DOHH2 (cell line): ENCODE data around the gene RENBP.
A peak's percentile ranks its signal among the peaks of the same experiment; 100 is the strongest.

Experiments used
- H3F3A ChIP-seq: fragments of 200-600 bp; sonication (generic), shearing (Covaris generic); 2 replicates; pipeline ENCODE4 v1.6.0; 2016; ENCODE audit warnings: antibody characterized with exemption, mild to moderate bottlenecking; ENCODE audit not compliant: control insufficient read depth, insufficient read depth
- H3K27ac ChIP-seq: fragments of 200-600 bp; sonication (generic); 2 replicates; pipeline ENCODE4 v1.5.1; 2014; ENCODE audit warnings: low read depth, mild to moderate bottlenecking, low read length, moderate library complexity
- H3K27me3 ChIP-seq: fragments of 200-600 bp; sonication (generic); 2 replicates; pipeline ENCODE4 v1.6.1; 2014; ENCODE audit warnings: mild to moderate bottlenecking, low read length, mixed read lengths; ENCODE audit not compliant: control insufficient read depth
- H3K36me3 ChIP-seq: fragments of 200-600 bp; sonication (generic); 2 replicates; pipeline ENCODE4 v1.6.1; 2014; ENCODE audit warnings: mild to moderate bottlenecking, low read length, moderate library complexity, mixed read lengths; ENCODE audit not compliant: control insufficient read depth
- H3K4me1 ChIP-seq: fragments of 200-600 bp; sonication (generic); 2 replicates; pipeline ENCODE4 v1.6.1; 2014; ENCODE audit warnings: mild to moderate bottlenecking, low read length, mixed read lengths; ENCODE audit not compliant: control insufficient read depth
- H3K4me2 ChIP-seq: fragments of 200-600 bp; sonication (generic); 2 replicates; pipeline ENCODE4 v1.6.0; 2014; ENCODE audit warnings: mild to moderate bottlenecking, low read length, moderate library complexity
- H3K4me3 ChIP-seq: fragments of 200-600 bp; sonication (generic); 2 replicates; pipeline ENCODE4 v1.5.1; 2014; ENCODE audit warnings: mild to moderate bottlenecking, low read length, mixed read lengths
- H3K79me2 ChIP-seq: fragments of 200-600 bp; sonication (generic); 2 replicates; pipeline ENCODE4 v1.6.1; 2014; ENCODE audit warnings: mild to moderate bottlenecking, low read length, mixed read lengths; ENCODE audit not compliant: control insufficient read depth
- H3K9me2 ChIP-seq: fragments of 200-600 bp; sonication (generic); replicated peaks from 2 replicates; pipeline ENCODE4 v1.6.1; 2014; ENCODE audit warnings: mild to moderate bottlenecking, low read length, mixed read lengths; ENCODE audit not compliant: control insufficient read depth
- H3K9me3 ChIP-seq: fragments of 200-600 bp; sonication (generic); 2 replicates; pipeline ENCODE4 v1.6.1; 2014; ENCODE audit warnings: antibody characterized with exemption, low read length, mixed read lengths; ENCODE audit not compliant: control insufficient read depth, insufficient read depth
- H4K20me1 ChIP-seq: fragments of 200-600 bp; sonication (generic); 2 replicates; pipeline ENCODE4 v1.6.0; 2014; ENCODE audit warnings: low read depth, mild to moderate bottlenecking, antibody characterized with exemption, low read length, moderate library complexity; ENCODE audit not compliant: control insufficient read depth, insufficient read depth
- EZH2phosphoT487 ChIP-seq: fragments of 200-600 bp; sonication (generic); IDR thresholded peaks from 2 replicates; pipeline ENCODE4 v1.6.1; 2017; ENCODE audit warnings: borderline replicate concordance, mild to moderate bottlenecking, antibody characterized with exemption, low read length, moderate library complexity, mixed read lengths
- TF ChIP-seq, protein P1 (sequence below): fragments of 200-600 bp; sonication (generic); IDR thresholded peaks from one replicate; pipeline ENCODE4 v1.5.1; 2014; ENCODE audit warnings: antibody characterized with exemption, mild to moderate bottlenecking, low read depth, low read length; ENCODE audit not compliant: poor library complexity, severe bottlenecking

Gene RENBP

DNA sequence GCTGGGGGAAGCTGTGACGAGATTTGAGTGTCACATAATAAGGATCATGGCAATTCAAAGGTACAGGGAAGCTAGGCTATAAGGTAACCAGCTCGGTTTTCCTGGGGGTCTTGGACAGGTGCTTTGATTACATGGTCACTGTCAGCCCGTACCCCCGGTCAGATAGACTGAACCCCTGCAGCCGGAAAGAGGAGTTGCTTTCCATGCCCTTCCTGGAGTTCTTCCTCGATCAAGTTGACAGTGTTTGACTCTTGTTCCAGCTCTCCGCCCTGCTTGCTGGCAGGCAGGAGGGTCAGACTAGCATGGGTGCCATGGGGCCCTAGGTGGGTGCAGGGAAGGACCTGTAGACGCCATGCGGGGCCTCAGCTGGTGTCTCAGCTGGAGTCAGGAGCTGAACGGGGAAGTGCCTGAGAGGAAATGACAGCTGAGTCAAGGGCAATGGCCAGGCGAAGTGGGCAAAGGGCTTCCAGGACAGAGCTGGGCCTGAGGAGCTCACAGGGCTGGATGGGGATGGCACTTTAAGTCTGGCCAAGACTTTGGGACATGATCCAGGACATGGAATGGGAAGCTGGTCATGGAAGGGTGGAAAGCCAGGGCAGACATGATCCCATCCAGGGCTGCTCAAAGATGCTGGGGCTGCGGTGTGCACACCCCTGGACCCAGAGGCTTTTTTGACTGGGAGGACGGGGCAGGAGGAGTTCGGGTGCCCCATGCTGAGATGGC lies 29.7 kb upstream of the RENBP start:
- Histone ChIP-seq H3F3A (0 out of 2 replicates have a peak, but pooled peaks cover 3% of the 10 kb centered on the region), H3K79me2 (peaks cover 44% of the 10 kb centered on the region), H3K9me3 (no peaks in the 10 kb centered on the region), H3K27ac (peak overlapping the region; percentile 94), H3K27me3 (no peaks in the 10 kb centered on the region), H3K4me1 (peaks cover 16% of the 10 kb centered on the region), H3K4me3 (peak overlapping the region; percentile 77), H3K9me2 (no peaks in the 10 kb centered on the region), H4K20me1 (no peaks in the 10 kb centered on the region), H3K4me2 (peak overlapping the region; percentile 91), H3K36me3 (peaks cover 23% of the 10 kb centered on the region)
- TF ChIP-seq EZH2phosphoT487: no peak
- TF ChIP-seq, protein P1, sequence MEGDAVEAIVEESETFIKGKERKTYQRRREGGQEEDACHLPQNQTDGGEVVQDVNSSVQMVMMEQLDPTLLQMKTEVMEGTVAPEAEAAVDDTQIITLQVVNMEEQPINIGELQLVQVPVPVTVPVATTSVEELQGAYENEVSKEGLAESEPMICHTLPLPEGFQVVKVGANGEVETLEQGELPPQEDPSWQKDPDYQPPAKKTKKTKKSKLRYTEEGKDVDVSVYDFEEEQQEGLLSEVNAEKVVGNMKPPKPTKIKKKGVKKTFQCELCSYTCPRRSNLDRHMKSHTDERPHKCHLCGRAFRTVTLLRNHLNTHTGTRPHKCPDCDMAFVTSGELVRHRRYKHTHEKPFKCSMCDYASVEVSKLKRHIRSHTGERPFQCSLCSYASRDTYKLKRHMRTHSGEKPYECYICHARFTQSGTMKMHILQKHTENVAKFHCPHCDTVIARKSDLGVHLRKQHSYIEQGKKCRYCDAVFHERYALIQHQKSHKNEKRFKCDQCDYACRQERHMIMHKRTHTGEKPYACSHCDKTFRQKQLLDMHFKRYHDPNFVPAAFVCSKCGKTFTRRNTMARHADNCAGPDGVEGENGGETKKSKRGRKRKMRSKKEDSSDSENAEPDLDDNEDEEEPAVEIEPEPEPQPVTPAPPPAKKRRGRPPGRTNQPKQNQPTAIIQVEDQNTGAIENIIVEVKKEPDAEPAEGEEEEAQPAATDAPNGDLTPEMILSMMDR: no peak

DNA sequence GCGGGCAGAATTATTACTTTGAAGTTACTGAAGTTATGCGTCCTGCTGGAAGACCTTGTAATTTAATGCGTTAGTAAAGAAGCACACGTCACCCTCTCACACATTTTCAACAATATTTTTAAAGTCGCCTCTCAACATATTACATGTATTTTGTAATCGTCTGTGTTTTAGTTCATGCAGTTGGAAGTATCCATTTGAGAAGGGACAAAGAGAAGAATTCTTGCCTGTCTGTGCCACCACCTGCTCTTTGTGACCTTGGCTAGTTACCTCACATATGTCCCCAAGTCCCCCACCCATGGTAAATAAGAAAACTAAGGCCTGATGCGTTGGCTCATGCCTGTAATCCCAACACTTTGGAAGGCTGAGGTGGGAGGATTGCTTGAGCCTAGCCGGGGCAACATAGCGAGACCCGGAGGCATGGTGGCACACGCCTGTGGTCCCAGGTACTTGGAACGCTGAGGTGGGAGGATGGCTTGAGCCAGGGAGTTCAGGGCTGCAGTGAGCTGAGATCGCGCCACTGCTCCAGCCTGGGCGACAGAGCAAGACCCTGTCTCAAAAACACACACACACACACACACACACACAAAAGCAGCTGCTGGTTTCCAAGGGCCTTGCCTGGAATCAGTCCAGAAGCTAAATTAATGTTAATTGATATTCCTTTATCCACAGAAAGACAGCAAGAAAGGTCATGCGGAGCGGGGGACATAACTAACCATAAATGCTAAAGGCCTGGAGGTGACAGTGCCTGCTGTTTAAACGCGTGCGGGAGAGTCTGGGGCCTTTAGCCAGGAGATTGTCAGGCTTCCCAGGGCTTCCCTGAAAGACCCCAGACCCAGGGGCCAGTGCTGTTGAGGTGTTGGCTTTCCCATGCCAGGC lies 28.9 kb upstream of the RENBP start:
- H3K4me2 ChIP-seq: peak overlapping the region; percentile 91
- no peaks in the 10 kb centered on the region; the same call in 1 of the 2 replicates for H4K20me1 ChIP-seq

DNA sequence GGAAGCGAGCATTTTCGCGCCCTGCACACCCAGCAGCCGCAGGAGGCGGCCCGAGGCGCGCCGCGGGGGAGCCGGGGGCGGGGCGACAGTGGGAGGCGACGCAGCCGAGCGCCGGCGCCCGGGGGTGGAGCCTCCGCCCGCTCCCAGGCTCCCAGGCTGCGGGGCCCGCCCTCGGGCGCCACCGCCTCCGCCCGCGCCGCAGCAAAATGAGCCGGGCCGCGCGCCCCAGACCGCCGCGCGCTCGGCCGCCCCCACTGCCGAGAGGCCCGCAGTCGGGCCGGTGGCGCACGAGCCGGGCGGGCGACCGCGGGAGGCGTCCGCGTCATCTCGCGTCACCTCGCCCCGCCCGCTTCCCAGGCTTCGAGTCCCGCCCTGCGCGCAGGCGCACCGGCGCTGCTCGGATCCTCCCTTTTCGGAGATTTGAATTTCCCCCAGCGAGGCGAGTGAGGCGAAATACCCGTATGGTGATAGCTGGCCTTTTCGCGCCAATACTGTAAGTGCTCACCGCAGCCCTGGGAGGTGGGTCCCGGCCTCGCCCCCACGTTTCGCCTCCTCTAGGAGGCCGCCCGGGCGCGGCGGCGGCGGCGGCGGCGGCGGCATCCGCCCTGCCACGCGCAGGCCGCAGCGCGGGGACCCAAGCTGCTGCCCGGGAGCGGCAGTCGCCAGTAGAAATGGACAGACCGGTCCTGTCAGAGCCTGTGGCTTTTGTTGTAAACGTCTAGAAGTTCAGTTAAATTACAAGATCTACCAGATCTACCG lies 28.1 kb upstream of the RENBP start, which contains the start of gene TMEM187:
Gene TMEM187 (plus strand): TSS at position 387 of the 759 bp plus-strand sequence. CDS start 9,309 bp downstream, outside the sequence.
- H3K9me2 ChIP-seq: no peaks in the 10 kb centered on the region
- peaks cover 60% of the 10 kb centered on the region for H3K79me2 ChIP-seq
- peaks cover 30% of the 10 kb centered on the region for H3K4me1 ChIP-seq
- peak within 1 kb of the TSS; percentile 96 for H3K27ac ChIP-seq
- 0 out of 2 replicates have a peak, but pooled peaks cover 3% of the 10 kb centered on the region for H3F3A ChIP-seq
- H3K4me2 ChIP-seq: peak within 1 kb of the TSS; percentile 91
- H3K9me3 ChIP-seq: no peaks in the 10 kb centered on the region
- H4K20me1 ChIP-seq: peaks cover 7% of the 10 kb centered on the region; the same call in 1 of the 2 replicates
- no peaks in the 10 kb centered on the region for H3K27me3 ChIP-seq
- H3K4me3 ChIP-seq: peak within 1 kb of the TSS; percentile 94
- H3K36me3 ChIP-seq: peaks cover 37% of the 10 kb centered on the region
- TF ChIP-seq, protein P1: no peak
- no peak for TF ChIP-seq EZH2phosphoT487

More for the DNA sequence above, 28.9 kb upstream of the RENBP start:
- H3K9me3 ChIP-seq: no peaks in the 10 kb centered on the region
- H3K4me1 ChIP-seq: peaks cover 22% of the 10 kb centered on the region
- no peaks in the 10 kb centered on the region for H3K27me3 ChIP-seq
- TF ChIP-seq, protein P1: no peak
- TF ChIP-seq EZH2phosphoT487: no peak
- 0 out of 2 replicates have a peak, but pooled peaks cover 3% of the 10 kb centered on the region for H3F3A ChIP-seq
- peaks cover 30% of the 10 kb centered on the region for H3K36me3 ChIP-seq
- H3K27ac ChIP-seq: peak overlapping the region; percentile 94
- peak overlapping the region; percentile 77 for H3K4me3 ChIP-seq
- no peaks in the 10 kb centered on the region for H3K9me2 ChIP-seq
- peaks cover 52% of the 10 kb centered on the region for H3K79me2 ChIP-seq
